Transverse colon (tissue), 4 donors: ENCODE data around the gene QKI.

Source experiments
- POLR2A ChIP-seq: fragments of 450-650 bp; IDR thresholded peaks from one replicate; pipeline ENCODE4 v1.6.1; 2016; ENCODE audit warnings: antibody characterized with exemption, mild to moderate bottlenecking, moderate library complexity
- POLR2AphosphoS5 ChIP-seq, 3 donors: sonication (generic); formaldehyde crosslinking; IDR thresholded peaks; one replicate each; pipeline ENCODE4 v1.6.1; 2016; ENCODE audit warnings: antibody characterized with exemption in 3 of 3
- TF ChIP-seq, protein P1 (sequence below), 5 experiments: fragments of 200-600 bp in 3 of 5; fragments of 450-650 bp in 2 of 5; sonication (generic) in 3 of 5; IDR thresholded peaks; 1 replicate in 2 of 5; 2 replicates in 3 of 5; pipeline ENCODE4 v1.5.1; 2016 to 2017; ENCODE audit warnings: antibody characterized with exemption in 5 of 5, inconsistent platforms in 3 of 5, mild to moderate bottlenecking in 2 of 5, moderate library complexity in 1 of 5

DNA sequence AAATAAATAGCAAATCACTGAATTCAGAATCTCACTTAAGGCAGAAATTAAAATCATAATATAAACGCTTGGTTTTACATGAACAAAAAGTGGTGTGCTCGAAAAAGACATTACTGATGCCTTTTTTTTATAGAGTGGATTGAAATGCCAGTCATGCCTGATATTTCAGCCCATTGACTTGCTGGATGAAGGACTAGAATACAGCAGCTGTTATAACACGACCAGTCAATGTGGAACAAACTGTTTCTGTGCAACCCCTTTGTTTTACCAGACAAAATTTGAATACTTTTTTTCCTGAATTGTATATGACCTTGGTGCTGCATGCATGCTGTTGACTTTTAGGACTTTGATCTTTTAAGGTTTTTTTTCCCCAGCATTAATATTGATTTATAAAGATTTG, 150.0 kb downstream of the QKI start:
- TF ChIP-seq POLR2A (no peak), POLR2AphosphoS5 (IDR thresholded peaks at IDR 0.05) (no peak)
- TF ChIP-seq, protein P1, sequence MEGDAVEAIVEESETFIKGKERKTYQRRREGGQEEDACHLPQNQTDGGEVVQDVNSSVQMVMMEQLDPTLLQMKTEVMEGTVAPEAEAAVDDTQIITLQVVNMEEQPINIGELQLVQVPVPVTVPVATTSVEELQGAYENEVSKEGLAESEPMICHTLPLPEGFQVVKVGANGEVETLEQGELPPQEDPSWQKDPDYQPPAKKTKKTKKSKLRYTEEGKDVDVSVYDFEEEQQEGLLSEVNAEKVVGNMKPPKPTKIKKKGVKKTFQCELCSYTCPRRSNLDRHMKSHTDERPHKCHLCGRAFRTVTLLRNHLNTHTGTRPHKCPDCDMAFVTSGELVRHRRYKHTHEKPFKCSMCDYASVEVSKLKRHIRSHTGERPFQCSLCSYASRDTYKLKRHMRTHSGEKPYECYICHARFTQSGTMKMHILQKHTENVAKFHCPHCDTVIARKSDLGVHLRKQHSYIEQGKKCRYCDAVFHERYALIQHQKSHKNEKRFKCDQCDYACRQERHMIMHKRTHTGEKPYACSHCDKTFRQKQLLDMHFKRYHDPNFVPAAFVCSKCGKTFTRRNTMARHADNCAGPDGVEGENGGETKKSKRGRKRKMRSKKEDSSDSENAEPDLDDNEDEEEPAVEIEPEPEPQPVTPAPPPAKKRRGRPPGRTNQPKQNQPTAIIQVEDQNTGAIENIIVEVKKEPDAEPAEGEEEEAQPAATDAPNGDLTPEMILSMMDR (IDR thresholded peaks at IDR 0.05), result no peak
